HG03354 (cell line): Measurements from ENCODE around the gene SPOCK1.

Experiments
- ATAC-seq: cut with Tn5 transposase; IDR thresholded peaks from one replicate; pipeline ENCODE4 v1.9.1; 2021; ENCODE audit warnings: mild to moderate bottlenecking; ENCODE audit not compliant: unreplicated experiment, poor library complexity, severe bottlenecking

Gene SPOCK1

DNA sequence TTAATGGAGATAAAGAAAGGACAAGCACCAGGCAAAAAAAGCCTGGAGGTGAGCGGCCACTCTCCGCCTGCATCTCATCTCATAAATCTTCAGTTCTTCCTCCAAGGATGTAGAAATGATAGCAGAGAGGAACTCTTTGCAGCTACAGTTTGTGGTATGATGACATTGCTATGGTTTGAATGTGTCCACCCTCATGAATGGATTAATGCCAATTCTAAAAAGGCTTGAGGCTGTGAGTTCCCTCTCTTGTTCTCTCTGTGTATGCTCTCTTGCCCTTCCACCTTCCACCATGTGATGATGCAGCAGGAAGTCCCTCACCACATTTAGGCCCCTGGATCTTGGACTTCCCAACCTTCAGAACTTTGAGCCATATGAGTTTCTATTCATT, 126.4 kb downstream of the SPOCK1 start:
- no peak for ATAC-seq

DNA sequence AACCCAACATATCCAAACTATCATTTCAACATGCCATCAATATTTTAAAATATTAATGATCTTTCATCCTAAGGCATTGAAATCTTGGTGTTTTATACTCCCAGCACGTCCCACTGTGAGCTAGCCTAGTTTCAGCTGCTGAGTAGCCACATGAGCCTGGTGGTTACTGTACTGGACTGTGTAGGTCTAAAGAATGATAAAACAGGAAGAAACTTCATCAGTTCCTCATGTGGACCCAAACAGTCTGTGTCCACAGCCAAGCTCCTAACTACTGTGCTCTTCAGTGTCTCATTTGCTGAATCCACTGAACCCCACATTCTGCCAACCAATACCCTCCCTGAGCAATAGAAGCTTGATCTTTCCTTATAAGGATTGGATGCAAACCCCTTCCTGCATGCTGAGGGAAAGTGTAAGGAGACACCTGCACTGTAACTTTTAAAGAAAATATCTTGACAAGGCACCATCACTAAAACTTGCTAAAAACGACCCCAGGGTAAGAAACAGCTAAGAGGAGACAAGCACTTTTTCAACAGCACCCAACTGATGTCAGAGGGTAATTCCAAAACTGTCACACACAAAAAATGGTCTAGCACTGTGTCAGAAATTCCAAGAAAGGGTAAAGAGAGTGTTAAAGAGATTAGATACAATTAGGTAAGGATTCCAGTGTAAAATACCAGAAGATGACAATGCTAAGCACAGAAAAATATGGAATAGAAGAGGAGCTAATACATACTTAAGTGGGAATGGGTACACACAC, 126.9 kb downstream of the SPOCK1 start:
- no peak for ATAC-seq

DNA sequence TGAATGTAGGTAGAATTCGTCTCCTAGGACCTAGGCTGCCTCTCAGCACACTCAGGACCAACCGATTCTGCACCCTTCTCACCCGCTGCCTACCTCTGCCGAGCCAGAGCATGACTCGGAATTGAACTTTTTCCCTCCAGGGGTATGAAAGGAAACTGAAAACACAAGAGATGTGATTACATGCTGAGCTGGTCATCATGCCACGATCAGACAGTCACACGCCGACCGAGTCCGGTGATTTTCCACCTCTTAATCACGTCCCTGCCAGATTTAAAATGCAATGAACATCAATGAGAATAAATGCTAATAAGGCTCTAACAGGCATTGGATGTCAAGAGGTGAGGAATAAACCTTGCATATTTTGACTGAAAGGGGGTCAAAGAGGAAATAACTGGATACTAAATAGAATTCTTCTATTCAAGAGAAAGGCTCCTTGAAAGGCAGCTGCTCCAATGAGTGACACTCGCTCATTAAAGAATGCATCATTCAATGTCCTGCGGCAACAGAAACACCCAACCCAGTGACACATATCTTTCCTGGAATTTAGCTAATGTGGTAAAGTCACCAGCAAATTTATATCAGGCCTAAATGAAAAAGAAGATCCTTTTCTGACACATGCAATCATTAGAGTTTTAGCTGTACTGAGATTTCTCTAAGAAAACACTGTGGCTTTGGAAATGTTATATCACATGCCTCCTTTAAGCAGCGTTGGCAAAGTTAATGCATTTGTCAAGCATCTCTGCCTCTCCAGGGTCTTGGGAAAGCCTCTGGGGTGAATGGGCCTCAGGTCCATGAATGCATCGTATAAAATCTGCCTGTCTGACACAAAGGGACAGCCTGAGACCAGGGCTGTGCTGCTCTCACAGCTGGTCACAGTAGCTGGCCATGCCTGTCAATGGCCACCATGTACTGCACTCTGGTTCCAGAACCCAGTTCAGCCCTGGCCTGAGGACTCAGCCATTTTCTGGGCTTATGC, 128.7 kb downstream of the SPOCK1 start:
- ATAC-seq, result no peak

DNA sequence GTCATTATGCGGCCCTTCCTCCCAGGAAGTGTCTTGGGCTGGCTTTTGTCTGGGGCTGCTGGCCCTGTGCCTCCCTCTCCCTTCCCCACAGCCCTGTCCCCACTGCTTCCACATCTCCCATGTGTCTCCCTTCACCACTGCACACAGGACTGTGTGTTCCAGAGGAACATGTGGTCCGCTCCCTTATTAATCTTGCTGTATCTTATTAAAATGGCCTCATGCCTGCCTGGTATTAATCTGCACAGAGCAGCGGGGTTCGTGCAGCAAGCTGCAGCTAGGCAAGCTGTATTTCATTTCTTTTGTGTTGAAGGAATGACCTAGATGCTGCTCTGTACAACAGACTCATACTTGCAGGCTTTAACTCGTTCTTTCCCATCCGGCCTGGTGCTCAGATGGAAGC, 130.5 kb downstream of the SPOCK1 start:
- ATAC-seq, result no peak

DNA sequence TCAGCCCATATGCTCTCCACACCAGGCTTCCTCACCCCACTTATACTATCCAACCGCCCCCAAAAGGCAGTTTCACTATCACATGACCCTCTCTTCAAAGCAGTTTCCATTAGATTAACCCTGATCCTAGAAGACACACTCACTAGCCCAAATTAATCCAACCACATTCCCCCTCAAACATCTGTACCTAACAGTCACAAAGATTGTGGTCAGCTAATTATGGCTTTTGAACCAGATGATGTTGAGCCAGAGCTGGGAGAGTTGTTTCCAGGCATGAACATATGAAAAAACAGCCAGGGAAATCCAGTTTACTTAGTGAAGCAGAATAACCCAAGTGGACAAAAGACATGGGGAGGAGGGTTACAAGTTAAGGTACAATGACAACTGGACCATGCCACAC, 131.2 kb downstream of the SPOCK1 start:
- ATAC-seq, result no peak

DNA sequence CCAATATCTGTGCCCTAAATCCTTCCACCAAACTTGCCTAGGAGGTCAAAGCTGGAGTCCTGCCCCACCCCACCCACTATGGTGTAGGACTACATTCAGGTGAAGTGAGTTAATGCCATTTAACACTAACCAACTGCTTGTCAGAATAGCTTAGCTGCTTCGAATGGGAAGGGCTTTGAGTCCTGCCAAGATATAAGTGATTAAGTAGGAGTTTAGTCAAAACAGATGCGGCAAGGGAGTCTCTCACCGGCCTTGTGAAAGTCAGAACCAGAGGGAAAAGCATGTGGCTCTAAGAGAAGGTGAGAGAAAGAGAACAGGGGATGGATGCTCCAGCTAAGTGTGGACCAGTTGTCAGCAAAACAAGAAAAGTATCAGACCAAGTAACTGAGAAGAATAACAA, 132.6 kb downstream of the SPOCK1 start:
- no peak for ATAC-seq

DNA sequence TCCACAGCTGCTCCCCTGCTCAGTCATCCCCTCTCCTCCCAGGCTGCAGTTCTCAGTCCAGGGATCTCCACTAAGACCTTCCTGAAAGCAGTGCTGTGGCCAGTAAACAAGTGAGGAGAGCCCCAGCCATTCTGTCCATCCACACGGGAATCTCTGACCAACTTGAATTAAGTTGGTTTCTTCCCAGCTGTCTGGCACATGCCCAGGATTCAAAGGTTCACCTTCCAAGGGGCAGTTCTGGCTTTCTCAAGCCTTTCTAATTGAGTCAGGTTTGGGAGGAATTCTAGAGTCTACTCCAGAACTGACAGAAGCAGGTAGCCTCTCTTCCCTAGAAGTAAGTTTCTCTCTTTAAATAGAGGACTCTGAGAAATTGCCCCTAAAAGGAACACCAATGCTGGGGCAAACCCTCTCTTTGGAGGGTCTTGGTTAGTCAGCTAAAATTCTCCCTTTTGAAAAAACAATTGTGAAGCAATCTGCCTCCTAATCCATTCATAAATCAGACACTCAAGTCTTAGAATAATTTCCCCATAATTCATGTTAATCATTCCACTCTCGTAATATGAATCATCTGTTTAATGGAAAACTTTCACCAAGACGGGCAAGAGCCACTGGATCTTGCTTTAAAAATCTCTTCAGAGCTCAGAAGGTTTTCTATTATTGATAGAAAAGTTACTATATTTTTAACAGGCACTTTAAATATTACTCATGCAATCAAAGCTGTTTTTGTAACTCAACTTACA, 133.8 kb downstream of the SPOCK1 start:
- ATAC-seq, result no peak

DNA sequence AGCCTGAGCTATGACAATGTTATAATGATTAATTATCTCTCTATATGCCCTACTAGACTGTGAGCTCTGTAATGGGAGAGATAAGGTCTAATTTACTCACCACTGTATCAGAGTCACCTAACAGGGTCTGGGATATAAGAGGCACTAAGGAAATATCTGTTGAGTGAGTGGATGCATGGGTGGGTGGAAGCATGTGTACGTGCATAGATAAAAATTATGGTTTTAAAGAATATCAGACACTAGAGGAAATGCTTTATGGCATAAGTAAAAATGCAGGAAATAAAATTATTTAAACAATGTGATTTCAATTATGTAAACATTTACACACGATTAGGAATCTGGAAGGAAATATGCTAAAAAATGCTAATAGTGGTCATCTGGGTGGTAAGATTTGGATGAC, 137.8 kb downstream of the SPOCK1 start:
- no peak for ATAC-seq

DNA sequence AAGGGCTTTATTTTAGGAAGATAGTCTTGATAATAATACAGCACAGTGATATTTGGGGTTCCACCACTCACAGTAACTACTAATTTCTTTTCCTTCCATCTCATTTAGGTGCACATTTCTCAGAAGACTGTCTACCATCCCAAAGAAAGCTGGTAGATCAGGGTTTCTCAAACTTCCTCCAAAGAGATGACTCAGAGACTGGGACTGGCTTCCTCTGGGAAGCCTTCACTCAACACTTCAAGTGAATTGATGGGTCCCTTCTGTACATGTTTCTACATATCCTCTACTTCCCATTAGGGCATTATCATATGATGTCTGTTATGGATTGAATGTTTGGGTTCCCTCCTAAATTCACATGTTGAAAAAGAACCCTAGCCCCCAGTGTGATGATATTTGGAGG, 138.5 kb downstream of the SPOCK1 start:
- no peak for ATAC-seq

DNA sequence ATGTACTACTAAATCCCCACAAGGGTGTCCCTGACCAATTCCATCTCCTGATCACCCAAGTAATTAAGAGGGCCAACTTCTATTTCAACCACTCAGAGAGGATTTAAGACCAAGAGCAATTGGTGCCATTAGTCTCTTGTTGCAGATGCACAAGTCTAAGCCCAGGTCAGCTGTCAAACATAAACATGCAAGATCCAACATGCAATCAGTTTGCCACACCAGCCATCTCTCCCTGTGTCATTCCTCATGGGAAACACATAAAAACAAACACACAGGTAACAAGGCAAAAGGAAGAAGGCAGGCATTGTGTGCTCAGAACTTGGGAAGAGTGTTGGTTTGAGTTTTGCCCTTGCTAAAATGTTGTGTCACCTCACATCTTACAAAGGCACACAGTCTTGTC, 139.2 kb downstream of the SPOCK1 start:
- no peak for ATAC-seq

DNA sequence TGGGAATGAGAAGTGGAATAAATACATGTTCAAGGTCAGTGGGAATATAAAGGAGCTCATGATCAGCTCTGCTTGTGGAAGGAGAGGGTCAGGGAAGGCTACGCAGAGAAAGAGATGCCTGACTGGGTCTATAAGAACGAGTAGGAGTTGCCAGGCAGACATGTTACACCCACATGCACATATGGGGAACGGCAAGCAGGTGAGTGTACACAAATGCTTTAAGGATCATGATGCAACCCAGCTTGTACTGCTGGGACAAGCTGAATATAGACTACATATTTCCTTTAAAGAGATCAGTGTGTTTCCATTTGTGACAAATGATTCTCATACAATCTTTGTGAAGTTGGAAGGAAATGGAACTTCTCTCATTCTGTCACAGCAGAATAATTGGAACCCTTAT, 141.7 kb downstream of the SPOCK1 start:
- ATAC-seq, result no peak

DNA sequence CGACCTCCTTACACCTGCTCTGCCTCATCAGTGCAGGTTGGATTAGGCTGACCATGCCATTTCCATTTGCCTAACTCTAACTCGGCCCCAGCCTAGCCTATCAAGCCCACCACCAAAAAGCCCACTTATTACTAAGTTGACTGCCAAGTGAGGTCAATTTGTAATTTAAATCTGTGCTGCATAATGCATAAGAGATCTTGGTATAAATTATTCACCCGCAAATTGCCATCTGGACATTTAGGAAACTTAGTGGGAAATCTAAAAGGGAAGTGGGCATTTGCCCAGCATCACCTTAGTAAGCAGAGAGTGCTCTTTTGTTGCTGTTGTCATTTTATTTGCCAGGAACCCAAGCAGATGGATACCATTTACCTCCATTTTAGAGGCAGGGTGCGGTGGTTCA, 143.0 kb downstream of the SPOCK1 start:
- ATAC-seq, result no peak

DNA sequence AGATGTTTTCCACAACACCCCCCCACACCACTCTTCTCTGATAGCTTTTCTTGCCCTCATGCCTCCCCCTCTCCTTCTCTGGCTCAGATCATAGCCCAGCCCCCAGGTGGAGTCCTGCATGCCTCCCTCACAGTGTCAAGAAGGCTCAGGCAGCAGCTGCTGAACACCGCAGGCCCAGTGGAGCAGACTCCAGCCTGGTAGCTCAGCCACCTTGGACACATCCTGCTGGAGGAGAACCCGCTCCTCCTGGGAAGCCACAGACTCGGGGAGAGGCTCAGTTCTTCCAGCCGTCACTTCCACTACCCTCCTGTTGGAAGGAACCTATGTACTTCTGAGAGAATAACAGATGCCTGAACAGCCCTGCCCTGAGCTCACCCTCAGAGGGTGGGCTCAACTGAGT, 143.4 kb downstream of the SPOCK1 start:
- no peak for ATAC-seq

DNA sequence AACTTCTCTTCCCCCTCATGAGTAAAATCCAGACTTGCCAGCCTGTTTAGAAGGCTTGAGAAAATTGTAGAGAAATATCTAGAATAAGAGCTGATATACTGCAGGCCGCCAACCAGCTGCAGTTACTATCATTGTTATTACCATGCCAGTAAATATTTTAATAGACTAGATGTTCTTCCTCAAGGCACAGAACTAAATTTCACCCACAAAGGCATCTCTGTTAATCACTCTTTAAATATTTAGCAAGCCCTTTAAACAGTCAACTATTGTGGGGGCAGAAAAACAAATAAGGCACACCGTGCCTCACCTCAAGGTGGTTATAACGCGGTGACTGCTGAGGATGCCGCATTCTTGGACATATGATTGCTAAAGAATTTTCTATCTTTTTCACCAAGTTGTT, 147.0 kb downstream of the SPOCK1 start:
- ATAC-seq, result no peak

DNA sequence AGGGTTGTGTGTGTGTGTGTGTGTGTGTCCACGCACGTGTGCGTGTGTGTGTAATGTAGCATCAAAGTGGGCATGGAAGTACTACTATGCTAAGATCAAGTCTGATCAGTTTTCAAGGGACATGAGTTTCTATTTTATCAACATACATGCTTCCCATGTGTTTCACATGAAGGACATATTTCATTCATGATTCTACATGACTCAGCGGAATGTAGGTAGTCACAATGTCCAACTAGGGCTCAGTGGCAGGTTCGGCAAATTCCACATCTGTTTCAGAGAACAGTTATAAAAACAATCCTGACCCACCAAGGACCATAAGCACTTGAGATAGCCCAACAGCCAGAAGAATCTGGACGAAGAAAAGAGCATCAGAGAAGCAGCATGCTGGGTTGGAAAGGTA, 148.3 kb downstream of the SPOCK1 start:
- no peak for ATAC-seq

DNA sequence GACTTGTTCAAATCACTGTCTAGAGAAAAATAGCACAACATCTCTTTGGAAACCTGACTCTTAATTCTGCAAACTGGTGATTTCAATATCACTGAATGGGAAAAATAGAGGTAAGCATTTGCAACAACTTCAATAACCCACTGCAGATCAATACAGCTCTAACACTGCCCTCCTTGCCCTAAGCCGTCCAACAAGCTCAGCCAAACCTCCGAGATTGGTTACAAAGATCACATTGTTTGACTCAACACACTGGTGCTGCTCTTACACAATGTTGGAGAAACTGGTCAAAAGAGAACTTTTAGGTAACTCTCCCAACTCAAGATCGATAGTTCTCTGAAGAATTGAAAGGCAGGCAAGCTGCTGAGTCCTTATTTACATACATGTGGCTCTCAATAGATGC, 150.4 kb downstream of the SPOCK1 start:
- ATAC-seq, result no peak

DNA sequence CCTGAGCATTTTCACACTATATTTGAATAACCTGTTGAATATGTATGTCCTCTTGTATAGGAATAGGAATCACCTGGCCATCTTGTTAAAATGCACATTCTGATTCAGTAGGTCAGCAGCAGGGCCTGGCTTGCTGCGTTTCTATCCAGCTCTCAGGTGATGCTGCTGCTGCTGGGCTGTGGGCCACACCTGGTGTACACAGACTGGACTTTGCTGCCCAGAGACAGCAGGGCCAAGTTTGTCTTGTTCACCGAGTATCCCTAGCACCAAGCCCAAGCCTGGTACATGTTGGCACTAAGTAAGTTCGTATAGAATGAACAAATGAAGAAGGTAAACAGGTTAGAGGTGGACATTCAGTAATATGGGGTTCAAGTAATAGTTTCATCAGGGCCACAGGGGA, 151.3 kb downstream of the SPOCK1 start:
- no peak for ATAC-seq

DNA sequence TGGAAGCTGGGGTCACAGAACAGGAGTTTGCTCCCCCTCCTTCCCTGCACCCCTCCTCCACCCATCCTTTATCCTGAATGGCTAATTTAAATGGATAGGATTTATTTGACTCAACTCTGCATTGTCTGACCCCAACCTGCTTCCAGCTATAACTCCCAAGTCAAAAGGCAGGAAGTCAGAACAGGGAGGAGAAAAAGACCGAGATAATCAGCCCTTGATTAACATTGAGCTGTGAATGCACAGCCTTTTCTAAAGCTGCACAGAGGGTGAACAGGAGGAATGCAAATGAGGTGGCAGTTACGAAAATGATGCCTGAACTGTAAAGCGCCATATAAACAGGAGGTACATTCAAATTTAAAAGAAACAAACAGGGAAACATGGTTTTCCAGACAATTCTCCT, 152.8 kb downstream of the SPOCK1 start:
- ATAC-seq, result no peak

DNA sequence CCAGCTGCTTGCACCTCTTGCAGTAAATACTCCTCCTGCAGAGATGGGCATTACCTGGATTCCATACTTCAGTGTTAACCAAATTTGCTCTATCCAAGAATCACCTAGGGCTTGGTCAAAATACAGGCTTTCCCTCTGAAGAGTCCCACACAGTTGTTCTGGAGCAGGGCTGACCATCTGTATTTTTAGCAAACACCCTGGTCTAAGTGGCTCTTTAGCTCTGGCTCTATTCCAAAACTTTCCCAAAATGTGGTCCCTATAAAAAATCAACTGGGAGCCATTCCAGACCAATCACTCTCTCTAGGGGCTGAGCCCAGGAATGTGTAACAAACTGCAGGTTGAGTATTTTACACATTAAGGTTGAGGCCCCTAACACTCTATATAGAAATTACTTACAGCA, 153.7 kb downstream of the SPOCK1 start:
- ATAC-seq, result no peak

DNA sequence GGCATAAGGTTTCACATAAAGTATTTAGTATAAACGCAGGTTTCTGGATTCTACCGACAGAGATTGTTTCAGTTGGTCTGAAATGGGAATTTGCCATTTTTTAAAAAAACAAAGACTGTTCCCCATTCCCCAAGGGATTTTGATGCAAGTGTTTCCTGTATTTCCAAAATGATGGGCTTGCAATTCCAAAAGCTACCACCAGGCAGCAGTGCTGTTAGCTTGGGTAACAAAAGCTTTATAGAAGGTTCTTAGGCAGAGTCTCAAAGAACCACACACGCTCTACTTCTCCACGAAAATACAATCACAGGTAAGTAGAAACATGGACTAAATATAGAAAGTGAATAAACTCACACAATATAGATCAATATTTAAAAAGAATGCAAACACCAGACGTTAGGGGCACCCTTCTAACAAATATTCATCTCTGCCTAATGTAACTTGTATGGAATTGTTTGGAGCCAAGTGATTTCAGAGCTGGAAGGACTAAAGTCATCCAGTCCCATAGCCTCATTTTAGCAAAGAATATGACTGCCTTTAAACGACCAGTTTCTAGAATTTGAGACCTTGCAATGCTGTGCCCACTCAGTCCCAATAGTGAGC, 154.3 kb downstream of the SPOCK1 start:
- no peak for ATAC-seq
